Smooth muscle cell (in vitro differentiated cells): Measurements from ENCODE around the gene FNIP1. TPM values are rescaled to one million over a fixed set of nuclear protein-coding genes. Genes with fewer than 3 reads are reported as not detected.
A peak's percentile ranks its signal among the peaks of the same experiment; 100 is the strongest.
"Not testable (repeated sequence)": the region's sequence is repeated elsewhere in the genome, so short reads cannot be mapped to it uniquely, and the experiment has no call there.

Source experiments
- DNase-seq: peaks from one replicate; lab custom pipeline; 2025; ENCODE audit not compliant: unreplicated experiment; lab: John Stamatoyannopoulos, UW
- H2AFZ ChIP-seq: fragments of 200-600 bp; sonication (generic); 2 replicates; pipeline ENCODE4 v1.6.0; 2016; ENCODE audit warnings: antibody characterized with exemption, low read depth, mild to moderate bottlenecking
- H3F3A ChIP-seq: fragments of 200-600 bp; sonication (generic); 2 replicates; pipeline ENCODE4 v1.6.0; 2017; ENCODE audit warnings: antibody characterized with exemption, low read depth
- H3K27ac ChIP-seq: fragments of 200-600 bp; sonication (generic); 2 replicates; pipeline ENCODE4 v1.5.1; 2016; ENCODE audit warnings: low read depth, mild to moderate bottlenecking
- H3K27me3 ChIP-seq: fragments of 200-600 bp; sonication (generic); 2 replicates; pipeline ENCODE4 v1.6.1; 2016; ENCODE audit warnings: low read depth, mild to moderate bottlenecking
- H3K36me3 ChIP-seq: fragments of 200-600 bp; sonication (generic); 2 replicates; pipeline ENCODE4 v1.5.1; 2016; ENCODE audit warnings: low read depth
- H3K4me1 ChIP-seq: fragments of 200-600 bp; sonication (generic); 2 replicates; pipeline ENCODE4 v1.5.1; 2016; ENCODE audit warnings: low read depth
- H3K4me2 ChIP-seq: fragments of 200-600 bp; sonication (generic); 2 replicates; pipeline ENCODE4 v1.6.0; 2016; ENCODE audit warnings: mild to moderate bottlenecking
- H3K4me3 ChIP-seq: fragments of 200-600 bp; sonication (generic); 2 replicates; pipeline ENCODE4 v1.5.1; 2016; ENCODE audit warnings: mild to moderate bottlenecking
- H3K79me2 ChIP-seq: fragments of 200-600 bp; sonication (generic); 2 replicates; pipeline ENCODE4 v1.6.0; 2016; ENCODE audit warnings: low read depth, mild to moderate bottlenecking
- H3K9ac ChIP-seq: fragments of 200-600 bp; sonication (generic); 2 replicates; pipeline ENCODE4 v1.6.0; 2016; ENCODE audit warnings: low read depth
- H3K9me3 ChIP-seq: fragments of 200-600 bp; sonication (generic); replicated peaks from 2 replicates; pipeline ENCODE4 v1.5.1; 2016; ENCODE audit warnings: low read depth
- H4K20me1 ChIP-seq: fragments of 200-600 bp; sonication (generic); 2 replicates; pipeline ENCODE4 v1.6.0; 2016; ENCODE audit warnings: low read depth
- CTCF ChIP-seq: fragments of 200-600 bp; sonication (generic); IDR thresholded peaks from 2 replicates; pipeline ENCODE4 v1.5.1; 2017; ENCODE audit warnings: borderline replicate concordance, mild to moderate bottlenecking, antibody characterized with exemption; ENCODE audit not compliant: insufficient read depth, poor library complexity, severe bottlenecking
- WGBS: methylation state at CpG from one replicate; pipeline ENCODE4 v1.1.7; 2016; ENCODE audit warnings: low lambda C conversion rate; 5-methylcytosine and 5-hydroxymethylcytosine counted together
- polyA plus RNA-seq: library from polyadenylated mRNA; unstranded; fragments of >200 nt; fragmentation: Nextera tagmentation; extraction: Ambion mirVana; gene quantifications from 2 replicates; pipeline ENCODE4 v1.2.1, GENCODE V29; 2016
- total RNA-seq: library from RNA; depleted of rRNA; stranded (reverse); fragments of >200 nt; gene quantifications from 2 replicates; pipeline ENCODE4 v1.2.3, GENCODE V29; 2014

The FNIP1 gene
- total RNA-seq (35.8 and 47.4 TPM in 2 replicates), polyA plus RNA-seq (8.8 and 11.4 TPM in 2 replicates)

GRCh38 chr5:131796793-131797693 lies at the start of gene FNIP1:
Gene FNIP1, minus strand, starts transcription at chr5:131797017. Its CDS starts 96 bp downstream, at chr5:131796921.
- peak within 1 kb of the TSS; percentile 99 for H3K27ac ChIP-seq
- peak within 1 kb of the TSS; percentile 93 for H3K4me3 ChIP-seq
- no peaks in the 10 kb centered on the region for H3K27me3 ChIP-seq
- H3K4me1 ChIP-seq = peaks cover 10% of the 10 kb centered on the region
- H3K9me3 ChIP-seq = no peaks in the 10 kb centered on the region
- WGBS = 1% methylated on average over 67 of the region's 79 CpGs
- no peaks in the 10 kb centered on the region for H3F3A ChIP-seq
- peaks cover 42% of the 10 kb centered on the region for H4K20me1 ChIP-seq
- H3K9ac ChIP-seq = peak within 1 kb of the TSS; percentile 100
- peaks cover 43% of the 10 kb centered on the region for H3K79me2 ChIP-seq
- DNase-seq = peak; percentile 96
- peak within 1 kb of the TSS; percentile 93 for H3K4me2 ChIP-seq
- H2AFZ ChIP-seq = peak within 1 kb of the TSS; percentile 92
- no peak for TF ChIP-seq CTCF
- H3K36me3 ChIP-seq = no peaks in the 10 kb centered on the region

- Histone ChIP-seq H3K9ac (no peak overlapping the region), H3K27ac (no peak overlapping the region), H3F3A (no peaks in the 10 kb centered on the region), H2AFZ (no peak overlapping the region), H3K4me3 (no peak overlapping the region), H3K79me2 (no peaks in the 10 kb centered on the region), H3K9me3 (peaks cover 9% of the 10 kb centered on the region), H3K36me3 (no peaks in the 10 kb centered on the region), H4K20me1 (no peaks in the 10 kb centered on the region), H3K4me2 (no peak overlapping the region), H3K27me3 (no peaks in the 10 kb centered on the region), H3K4me1 (no peaks in the 10 kb centered on the region)
- TF ChIP-seq CTCF = no peak
- WGBS = 68% methylated on average over 1 of the region's 1 CpG
- no peak for DNase-seq
These were observed 49.7 kb upstream of the FNIP1 start for GRCh38 chr5:131846536-131846935.

GRCh38 chr5:131845828-131846227 lies 49.0 kb upstream of the FNIP1 start:
- Histone ChIP-seq H3K27ac (no peak overlapping the region), H3F3A (no peaks in the 10 kb centered on the region), H3K9ac (no peak overlapping the region), H3K27me3 (no peaks in the 10 kb centered on the region), H3K36me3 (no peaks in the 10 kb centered on the region), H2AFZ (no peak overlapping the region), H3K9me3 (peaks cover 9% of the 10 kb centered on the region), H3K4me2 (no peak overlapping the region), H4K20me1 (no peaks in the 10 kb centered on the region), H3K79me2 (no peaks in the 10 kb centered on the region), H3K4me3 (no peak overlapping the region), H3K4me1 (no peaks in the 10 kb centered on the region)
- DNase-seq = no peak
- TF ChIP-seq CTCF = no peak

GRCh38 chr5:131842971-131843370 lies 46.2 kb upstream of the FNIP1 start:
- DNase-seq, H2AFZ ChIP-seq, H3K9ac ChIP-seq, H3K4me2 ChIP-seq, H4K20me1 ChIP-seq, H3K4me1 ChIP-seq, H3K36me3 ChIP-seq, H3K27me3 ChIP-seq, H3K4me3 ChIP-seq, H3K79me2 ChIP-seq, H3K9me3 ChIP-seq, H3K27ac ChIP-seq, H3F3A ChIP-seq: not testable (repeated sequence)
- WGBS = 83% methylated on average over 1 of the region's 1 CpG

- H3K36me3 ChIP-seq, H3K27me3 ChIP-seq, H3K9ac ChIP-seq, H2AFZ ChIP-seq, H3K79me2 ChIP-seq, H3F3A ChIP-seq, H3K9me3 ChIP-seq, H3K4me2 ChIP-seq, H3K4me3 ChIP-seq, H4K20me1 ChIP-seq, H3K4me1 ChIP-seq, H3K27ac ChIP-seq, DNase-seq: not testable (repeated sequence)
- WGBS = 90% methylated on average over 2 of the region's 2 CpGs
These were observed 35.9 kb upstream of the FNIP1 start for GRCh38 chr5:131832702-131833101.
